Muscle layer of duodenum (tissue), 2 donors: ENCODE results near the gene SCTR.
"Not testable (repeated sequence)": the region's sequence is repeated elsewhere in the genome, so short reads cannot be mapped to it uniquely, and the experiment has no call there.

ENCODE experiments used
- H3K27ac ChIP-seq: one replicate; pipeline ENCODE4 v1.7.0; 2013; ENCODE audit warnings: mild to moderate bottlenecking, low read length
- H3K27me3 ChIP-seq: one replicate; pipeline ENCODE4 v1.7.0; 2013; ENCODE audit warnings: low read depth, mild to moderate bottlenecking, control low read depth, low read length
- H3K36me3 ChIP-seq, 2 donors: one replicate each; pipeline ENCODE4 v1.7.0; 2013; ENCODE audit warnings: low read length in 2 of 2, control low read depth in 1 of 2, mild to moderate bottlenecking in 1 of 2; ENCODE audit not compliant: insufficient read depth in 2 of 2, control insufficient read depth in 1 of 2
- H3K4me1 ChIP-seq, 2 donors: one replicate each; pipeline ENCODE4 v1.7.0; 2013; ENCODE audit warnings: low read length in 2 of 2, mild to moderate bottlenecking in 2 of 2, control low read depth in 1 of 2, moderate library complexity in 1 of 2; ENCODE audit not compliant: insufficient read depth in 2 of 2, control insufficient read depth in 1 of 2
- H3K4me3 ChIP-seq, 2 donors: one replicate each; pipeline ENCODE4 v1.7.0; 2013; ENCODE audit warnings: low read length in 2 of 2, low read depth in 1 of 2, mild to moderate bottlenecking in 1 of 2
- H3K9me3 ChIP-seq, 2 donors: one replicate each; pipeline ENCODE4 v1.7.0; 2013; ENCODE audit warnings: low read length in 2 of 2, control low read depth in 1 of 2, mild to moderate bottlenecking in 1 of 2; ENCODE audit not compliant: control insufficient read depth in 1 of 2
- donor health status: healthy.

Gene SCTR

GRCh38 chr2:119409506-119409905 lies 114.8 kb downstream of the SCTR start:
- Histone ChIP-seq H3K9me3 (peaks cover 3 to 5% of the 10 kb centered on the region in 2 donors), H3K4me1 (no peaks in the 10 kb centered on the region), H3K4me3 (no peak overlapping the region), H3K36me3 (no peaks in the 10 kb centered on the region), H3K27ac (no peak overlapping the region), H3K27me3 (no peaks in the 10 kb centered on the region)

GRCh38 chr2:119408221-119408619 lies 116.1 kb downstream of the SCTR start:
- H3K36me3 ChIP-seq: no peaks in the 10 kb centered on the region
- no peaks in the 10 kb centered on the region for H3K27me3 ChIP-seq
- H3K27ac ChIP-seq: no peak overlapping the region
- H3K4me1 ChIP-seq: no peaks in the 10 kb centered on the region
- H3K9me3 ChIP-seq: peaks cover 3% of the 10 kb centered on the region in 2 donors
- H3K4me3 ChIP-seq: no peak overlapping the region

GRCh38 chr2:119407430-119408220 lies 116.7 kb downstream of the SCTR start:
- Histone ChIP-seq H3K27me3 (no peaks in the 10 kb centered on the region), H3K9me3 (peaks cover 3% of the 10 kb centered on the region in 2 donors), H3K4me3 (no peak overlapping the region), H3K36me3 (no peaks in the 10 kb centered on the region), H3K27ac (no peak overlapping the region), H3K4me1 (no peaks in the 10 kb centered on the region)

- H3K9me3 ChIP-seq: peaks cover 3% of the 10 kb centered on the region in 2 donors
- no peaks in the 10 kb centered on the region for H3K4me1 ChIP-seq
- H3K36me3 ChIP-seq: no peaks in the 10 kb centered on the region
- H3K27me3 ChIP-seq: no peaks in the 10 kb centered on the region
- H3K27ac ChIP-seq: no peak overlapping the region
- H3K4me3 ChIP-seq: no peak overlapping the region
Observed at GRCh38 chr2:119405151-119405550, 119.1 kb downstream of the SCTR start.

- not testable (repeated sequence) for H3K4me3 ChIP-seq, H3K4me1 ChIP-seq, H3K36me3 ChIP-seq, H3K27me3 ChIP-seq, H3K9me3 ChIP-seq, H3K27ac ChIP-seq
Observed at GRCh38 chr2:119403618-119404017, 120.7 kb downstream of the SCTR start.

GRCh38 chr2:119402645-119403560 lies 121.4 kb downstream of the SCTR start:
- Histone ChIP-seq H3K4me1 (no peaks in the 10 kb centered on the region), H3K27ac (no peak overlapping the region), H3K27me3 (no peaks in the 10 kb centered on the region), H3K9me3 (peaks cover 3% of the 10 kb centered on the region in 2 donors), H3K36me3 (no peaks in the 10 kb centered on the region), H3K4me3 (no peak overlapping the region)

- H3K4me1 ChIP-seq: no peaks in the 10 kb centered on the region
- no peaks in the 10 kb centered on the region for H3K27me3 ChIP-seq
- no peaks in the 10 kb centered on the region for H3K36me3 ChIP-seq
- no peak overlapping the region for H3K4me3 ChIP-seq
- peaks cover 3% of the 10 kb centered on the region in 2 donors for H3K9me3 ChIP-seq
- H3K27ac ChIP-seq: no peak overlapping the region
Observed at GRCh38 chr2:119402106-119402505, 122.2 kb downstream of the SCTR start.

- Histone ChIP-seq H3K4me1 (no peaks in the 10 kb centered on the region), H3K27me3 (no peaks in the 10 kb centered on the region), H3K27ac (no peak overlapping the region), H3K9me3 (no peaks in the 10 kb centered on the region), H3K36me3 (no peaks in the 10 kb centered on the region), H3K4me3 (no peak overlapping the region)
Observed at GRCh38 chr2:119397196-119397595, 127.1 kb downstream of the SCTR start.

- Histone ChIP-seq H3K9me3 (no peaks in the 10 kb centered on the region), H3K4me3 (no peak overlapping the region), H3K27ac (no peak overlapping the region), H3K36me3 (no peaks in the 10 kb centered on the region), H3K4me1 (no peaks in the 10 kb centered on the region), H3K27me3 (no peaks in the 10 kb centered on the region)
Observed at GRCh38 chr2:119393971-119394748, 130.1 kb downstream of the SCTR start.
